HepG2 (cell line): ENCODE measurements around the gene NNAT. TPM values are rescaled to one million over a fixed set of nuclear protein-coding genes. Genes with fewer than 3 reads are reported as not detected.

Experiments used
- ATAC-seq: fragments of 200-7000 bp; cut with Tn5 transposase; 3 replicates; pipeline ENCODE4 v1.9.1; 2020; ENCODE audit warnings: mild to moderate bottlenecking, moderate library complexity
- BruUV-seq: library from RNA; stranded (reverse); fragments of 400-500 nt; replicated peaks from 2 replicates; lab custom pipeline; 2021; lab: Mats Ljungman, UMichigan
- CTCF ChIA-PET: fragments of 300-600 bp; formaldehyde crosslinking; extraction: SDS; loops from one replicate; lab custom pipeline; 2021; ENCODE audit warnings: low total read pairs, inconsistent platforms, low intra/inter-chr PET ratio; lab: Yijun Ruan, JAX
- POLR2A ChIA-PET: fragments of 350-600 bp; sonication (Branson Sonifier 250); formaldehyde crosslinking; loops from one replicate; lab custom pipeline; 2020; ENCODE audit warnings: antibody characterized with exemption, inconsistent platforms; lab: Yijun Ruan, JAX
- DNase-seq: peaks from one replicate; pipeline ENCODE4 v3.0.0-alpha.2; 2015; ENCODE audit warnings: low spot score
- FAIRE-seq: peaks from 3 replicates; lab custom pipeline; 2011; peaks lifted over from hg19 to GRCh38; lab: Jason Lieb, UNC
- H2AFZ ChIP-seq: one replicate; pipeline ENCODE4 v1.6.1; 2011; ENCODE audit warnings: low read length, inconsistent platforms
- H3K27ac ChIP-seq: fragments of 300-600 bp; 3 replicates; pipeline ENCODE4 v1.8.0; 2011; ENCODE audit warnings: mixed run types, mild to moderate bottlenecking, mixed read lengths, low read length, inconsistent platforms; ENCODE audit not compliant: insufficient read depth; ENCODE audit errors: extremely low read length
- H3K27me3 ChIP-seq, 2 experiments: fragments of 200-600 bp in 1 of 2; 2 replicates in 1 of 2; 3 replicates in 1 of 2; pipeline versions ENCODE4 v1.6.0 to v1.8.0; 2011; ENCODE audit warnings: low read length in 2 of 2, mild to moderate bottlenecking in 2 of 2, moderate library complexity in 2 of 2, inconsistent platforms in 1 of 2; ENCODE audit not compliant: insufficient read depth in 2 of 2, control insufficient read depth in 1 of 2
- H3K36me3 ChIP-seq, 2 experiments: fragments of 200-600 bp in 1 of 2; replicated peaks in 1 of 2; 2 replicates in 1 of 2; 3 replicates in 1 of 2; pipeline versions ENCODE4 v1.5.1 to v1.8.0; 2011; ENCODE audit warnings: low read length in 2 of 2, inconsistent platforms in 1 of 2; ENCODE audit not compliant: insufficient read depth in 2 of 2, control insufficient read depth in 1 of 2
- H3K4me1 ChIP-seq: 2 replicates; pipeline ENCODE4 v1.5.1; 2012; ENCODE audit warnings: low read length, inconsistent platforms; ENCODE audit not compliant: insufficient read depth
- H3K4me2 ChIP-seq: 2 replicates; pipeline ENCODE4 v1.6.0; 2011; ENCODE audit warnings: low read depth, low read length, inconsistent platforms
- H3K4me3 ChIP-seq, 3 experiments: fragments of 200-600 bp in 1 of 3; sonication (generic), shearing (Covaris generic) in 1 of 3; replicated peaks in 1 of 3; 2 replicates each; pipeline ENCODE4 v1.5.1; 2011 to 2016; ENCODE audit warnings: low read length in 3 of 3, inconsistent platforms in 2 of 3, low read depth in 2 of 3, mild to moderate bottlenecking in 2 of 3, control low read depth in 1 of 3, mixed read lengths in 1 of 3; ENCODE audit not compliant: insufficient read depth in 1 of 3
- H3K79me2 ChIP-seq: one replicate; pipeline ENCODE4 v1.6.1; 2011; ENCODE audit warnings: low read length, inconsistent platforms; ENCODE audit not compliant: insufficient read depth
- H3K9ac ChIP-seq: 2 replicates; pipeline ENCODE4 v1.6.0; 2011; ENCODE audit warnings: mild to moderate bottlenecking, low read depth, low read length, inconsistent platforms; ENCODE audit not compliant: insufficient read depth
- H3K9me3 ChIP-seq: 2 replicates; pipeline ENCODE4 v1.5.1; 2012; ENCODE audit warnings: mild to moderate bottlenecking, low read length
- H4K20me1 ChIP-seq: 2 replicates; pipeline ENCODE4 v1.6.0; 2011; ENCODE audit warnings: inconsistent platforms, mild to moderate bottlenecking, low read length, moderate library complexity; ENCODE audit not compliant: insufficient read depth
- BORCS8-MEF2B ChIP-seq: sonication (generic); formaldehyde crosslinking; IDR thresholded peaks from 2 replicates; pipeline ENCODE4 v1.8.0; 2022; ENCODE audit warnings: mild to moderate bottlenecking, missing genetic modification reagents
- ELF3 ChIP-seq: IDR thresholded peaks from 2 replicates; pipeline ENCODE4 v1.6.1; 2016; ENCODE audit warnings: missing genetic modification reagents, missing compliant biosample characterization
- FOSL2 ChIP-seq: sonication (generic); formaldehyde crosslinking; IDR thresholded peaks from 2 replicates; pipeline ENCODE4 v1.4.0; 2020; ENCODE audit warnings: missing genetic modification reagents
- HDAC6 ChIP-seq: fragments of 200-600 bp; sonication (generic); IDR thresholded peaks from 2 replicates; pipeline ENCODE4 v1.7.0; 2017; ENCODE audit warnings: mild to moderate bottlenecking, antibody characterized with exemption, low read length, low read depth
- JUNB ChIP-seq: sonication (generic); formaldehyde crosslinking; IDR thresholded peaks from 2 replicates; pipeline ENCODE4 v1.8.0; 2022; ENCODE audit warnings: missing genetic modification reagents, mild to moderate bottlenecking, borderline replicate concordance
- RCOR2 ChIP-seq: IDR thresholded peaks from 2 replicates; pipeline ENCODE4 v1.6.1; 2016; ENCODE audit warnings: missing biosample characterization, missing genetic modification reagents
- SIX4 ChIP-seq: sonication (generic); formaldehyde crosslinking; IDR thresholded peaks from 2 replicates; pipeline ENCODE4 v1.4.0; 2020; ENCODE audit warnings: missing genetic modification reagents
- ZC3H13 ChIP-seq: sonication (generic); formaldehyde crosslinking; IDR thresholded peaks from 2 replicates; pipeline ENCODE4 v1.8.1; 2023; ENCODE audit warnings: mild to moderate bottlenecking, missing genetic modification reagents, moderate library complexity
- ZNF232 ChIP-seq: sonication (generic); formaldehyde crosslinking; IDR thresholded peaks from 2 replicates; pipeline ENCODE4 v1.4.0; 2020; ENCODE audit warnings: missing genetic modification reagents, borderline replicate concordance
- ZNF260 ChIP-seq: sonication (generic); formaldehyde crosslinking; IDR thresholded peaks from 2 replicates; pipeline ENCODE4 v1.4.0; 2020; ENCODE audit warnings: missing genetic modification reagents, low read depth, mild to moderate bottlenecking, borderline replicate concordance
- ZNF281 ChIP-seq: sonication (generic); formaldehyde crosslinking; IDR thresholded peaks from 2 replicates; pipeline ENCODE4 v1.4.0; 2020; ENCODE audit warnings: missing genetic modification reagents, borderline replicate concordance
- ZNF660 ChIP-seq: sonication (generic); formaldehyde crosslinking; IDR thresholded peaks from 2 replicates; pipeline ENCODE4 v1.5.1; 2020; ENCODE audit warnings: mild to moderate bottlenecking, low read depth, missing genetic modification reagents, borderline replicate concordance
- ZSCAN30 ChIP-seq: sonication (generic); formaldehyde crosslinking; IDR thresholded peaks from 2 replicates; pipeline ENCODE4 v1.5.0; 2020; ENCODE audit warnings: mild to moderate bottlenecking, missing genetic modification reagents
- WGBS: methylation state at CpG from one replicate; pipeline ENCODE4 v1.1.6; 2017; ENCODE audit warnings: low lambda C conversion rate; 5-methylcytosine and 5-hydroxymethylcytosine counted together
- in situ Hi-C: cut with HindIII; loops from 2 replicates; pipeline ENCODE4 v1.10.0; 2017; ENCODE audit warnings: low pct_unique_long_range_greater_than_20kb; ENCODE audit not compliant: extremely low pct_ligation_motif_present
- intact Hi-C: fragments of 100-400 bp; cut with micrococcal nuclease; formaldehyde crosslinking; loops from one replicate; pipeline ENCODE4 v1.10.0; 2022; ENCODE audit not compliant: unreplicated experiment
- polyA plus RNA-seq, 8 experiments: library from polyadenylated mRNA; depleted of rRNA in 3 of 8; stranded (reverse) in 7 of 8; unstranded in 1 of 8; fragments of >200 nt; fragmentation: Illumina TruSeq in 4 of 8; extraction: Trizol in 4 of 8; gene quantifications; 2 replicates each; pipeline versions ENCODE4 v1.2.1 to v1.2.3, GENCODE V29; 2011 to 2016; ENCODE audit warnings: low read depth in 4 of 8, missing spikeins in 1 of 8, mixed read lengths in 1 of 8; ENCODE audit not compliant: insufficient read depth in 1 of 8
- total RNA-seq, 5 experiments: library from RNA; depleted of rRNA; stranded (reverse); fragments of >200 nt; fragmentation: Illumina TruSeq; extraction: Trizol; gene quantifications; 2 replicates each; pipeline ENCODE4 v1.2.3, GENCODE V29; 2016; ENCODE audit warnings: low read depth in 1 of 5
- TF ChIP-seq, protein P1 (sequence below): sonication (generic); formaldehyde crosslinking; IDR thresholded peaks from 2 replicates; pipeline ENCODE4 v1.4.0; 2020; ENCODE audit warnings: missing genetic modification reagents
- TF ChIP-seq, protein P2 (sequence below): sonication (generic); formaldehyde crosslinking; IDR thresholded peaks from 2 replicates; pipeline ENCODE4 v1.4.0; 2020; ENCODE audit warnings: missing genetic modification reagents

NNAT gene
- total and polyA plus RNA-seq, 2 of the 13 experiments (the other 11 are each of a cell fraction or from before 2014, with no cell fraction given), result not detected

- TF ChIP-seq ZNF260 (CRISPR knock-in tag), result no peak
- TF ChIP-seq BORCS8-MEF2B (CRISPR knock-in tag), result no peak
- TF ChIP-seq RCOR2 (CRISPR knock-in tag), result no peak
- no peak for TF ChIP-seq ZSCAN30 (CRISPR knock-in tag)
- no peak for TF ChIP-seq HDAC6
- no peak for TF ChIP-seq ELF3
- no peak for TF ChIP-seq ZNF660 (CRISPR knock-in tag)
- no peak for TF ChIP-seq JUNB (CRISPR knock-in tag)
- TF ChIP-seq ZNF232 (CRISPR knock-in tag), result no peak
These were observed 46.2 kb downstream of the NNAT start (continued) for GRCh38 chr20:37567331-37567665.

GRCh38 chr20:37567671-37568588 lies 46.9 kb downstream of the NNAT start:
- H3K4me3 ChIP-seq, result no peak overlapping the region
- no peaks in the 10 kb centered on the region for H3K36me3 ChIP-seq
- DNase-seq, result no peak
- in situ Hi-C loops, result loop anchor here (5.0 to 25.0 kb wide), 3 partner anchors 329 to 644 kb away; no protein-coding TSS in a partner anchor
- H3K27me3 ChIP-seq, result peaks cover 6 to 69% of the 10 kb centered on the region in 2 experiments; a peak in 4 of 5 replicates
- no peak for FAIRE-seq
- no peak overlapping the region for H3K27ac ChIP-seq
- BruUV-seq, result no TSS peak
- H4K20me1 ChIP-seq, result no peaks in the 10 kb centered on the region
- POLR2A ChIA-PET, result no interaction called here
- CTCF ChIA-PET, result no interaction called here
- no peaks in the 10 kb centered on the region for H3K79me2 ChIP-seq
- no peak overlapping the region for H2AFZ ChIP-seq
- H3K9me3 ChIP-seq, result no peaks in the 10 kb centered on the region
- no peak overlapping the region for H3K9ac ChIP-seq
- ATAC-seq, result no peak
- intact Hi-C loops, result loop anchor here (10.0 kb wide), 1 partner anchor 327 kb away; no protein-coding TSS in a partner anchor
- H3K4me2 ChIP-seq, result no peak overlapping the region
- WGBS, result 2% methylated on average over 13 of the region's 13 CpGs
- H3K4me1 ChIP-seq, result peaks cover 33% of the 10 kb centered on the region
- no peak for TF ChIP-seq ZC3H13 (CRISPR knock-in tag)
- TF ChIP-seq, protein P1, sequence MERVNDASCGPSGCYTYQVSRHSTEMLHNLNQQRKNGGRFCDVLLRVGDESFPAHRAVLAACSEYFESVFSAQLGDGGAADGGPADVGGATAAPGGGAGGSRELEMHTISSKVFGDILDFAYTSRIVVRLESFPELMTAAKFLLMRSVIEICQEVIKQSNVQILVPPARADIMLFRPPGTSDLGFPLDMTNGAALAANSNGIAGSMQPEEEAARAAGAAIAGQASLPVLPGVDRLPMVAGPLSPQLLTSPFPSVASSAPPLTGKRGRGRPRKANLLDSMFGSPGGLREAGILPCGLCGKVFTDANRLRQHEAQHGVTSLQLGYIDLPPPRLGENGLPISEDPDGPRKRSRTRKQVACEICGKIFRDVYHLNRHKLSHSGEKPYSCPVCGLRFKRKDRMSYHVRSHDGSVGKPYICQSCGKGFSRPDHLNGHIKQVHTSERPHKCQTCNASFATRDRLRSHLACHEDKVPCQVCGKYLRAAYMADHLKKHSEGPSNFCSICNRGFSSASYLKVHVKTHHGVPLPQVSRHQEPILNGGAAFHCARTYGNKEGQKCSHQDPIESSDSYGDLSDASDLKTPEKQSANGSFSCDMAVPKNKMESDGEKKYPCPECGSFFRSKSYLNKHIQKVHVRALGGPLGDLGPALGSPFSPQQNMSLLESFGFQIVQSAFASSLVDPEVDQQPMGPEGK (CRISPR knock-in tag), result 0 out of 2 replicates have a peak, but pooled peaks have one; percentile 28
- TF ChIP-seq ZNF281, result peak; percentile 74; the same call in 1 of the 2 replicates
- TF ChIP-seq FOSL2 (CRISPR knock-in tag), result no peak
- TF ChIP-seq, protein P2, sequence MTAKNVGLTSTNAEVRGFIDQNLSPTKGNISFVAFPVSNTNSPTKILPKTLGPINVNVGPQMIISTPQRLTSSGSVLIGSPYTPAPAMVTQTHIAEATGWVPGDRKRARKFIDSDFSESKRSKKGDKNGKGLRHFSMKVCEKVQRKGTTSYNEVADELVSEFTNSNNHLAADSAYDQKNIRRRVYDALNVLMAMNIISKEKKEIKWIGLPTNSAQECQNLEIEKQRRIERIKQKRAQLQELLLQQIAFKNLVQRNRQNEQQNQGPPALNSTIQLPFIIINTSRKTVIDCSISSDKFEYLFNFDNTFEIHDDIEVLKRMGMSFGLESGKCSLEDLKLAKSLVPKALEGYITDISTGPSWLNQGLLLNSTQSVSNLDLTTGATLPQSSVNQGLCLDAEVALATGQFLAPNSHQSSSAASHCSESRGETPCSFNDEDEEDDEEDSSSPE (CRISPR knock-in tag), result peak; percentile 57; the same call in 1 of the 2 replicates
- peak; percentile 96 for TF ChIP-seq SIX4 (CRISPR knock-in tag)
